Measurements from ENCODE around the gene RNF223.

GRCh38 chr1:1085171-1085841 lies 11.2 kb upstream of the RNF223 start:
- TF ChIP-seq POLR2A (IDR thresholded peaks at IDR 0.05; ENCODE audit: extremely low read depth, insufficient read length), result no peak
- TF ChIP-seq CTCF (IDR thresholded peaks at IDR 0.05; ENCODE audit: low read depth, low read length), result no peak
- no peak for TF ChIP-seq MAX (IDR thresholded peaks at IDR 0.05; ENCODE audit: low read depth, low read length)
- no peak for TF ChIP-seq MYC (IDR thresholded peaks at IDR 0.05; ENCODE audit: low read depth, low read length)

All from NB4 (cell line).